ENCODE measurements around the gene CLRN1.
"Not testable (repeated sequence)": the region's sequence is repeated elsewhere in the genome, so short reads cannot be mapped to it uniquely, and the experiment has no call there.

The CLRN1 gene

GRCh38 chr3:150972366-150973071 is at the start of gene CLRN1:
Gene CLRN1 (minus strand): TSS chr3:150972727. CDS start chr3:150972708, 19 bp downstream.
- no peak for DNase-seq

GRCh38 chr3:151016478-151016795 is 43.9 kb upstream of the CLRN1 start:
- DNase-seq = no peak

GRCh38 chr3:151015767-151016477 is 43.4 kb upstream of the CLRN1 start:
- DNase-seq = no peak

- DNase-seq = no peak
Measured at GRCh38 chr3:151015181-151015580, 42.7 kb upstream of the CLRN1 start.

- no peak for DNase-seq
Measured at GRCh38 chr3:151014501-151015018, 42.0 kb upstream of the CLRN1 start.

GRCh38 chr3:151012753-151013152 is 40.2 kb upstream of the CLRN1 start:
- no peak for DNase-seq

- DNase-seq = no peak
Measured at GRCh38 chr3:151011427-151011826, 38.9 kb upstream of the CLRN1 start.

- DNase-seq = no peak
Measured at GRCh38 chr3:151009981-151010380, 37.5 kb upstream of the CLRN1 start.

GRCh38 chr3:151009430-151009829 is 36.9 kb upstream of the CLRN1 start:
- DNase-seq = no peak

- DNase-seq = no peak
Measured at GRCh38 chr3:151008699-151009098, 36.2 kb upstream of the CLRN1 start.

- no peak for DNase-seq
Measured at GRCh38 chr3:151003768-151004134, 31.2 kb upstream of the CLRN1 start.

- DNase-seq = no peak
Measured at GRCh38 chr3:151003029-151003767, 30.7 kb upstream of the CLRN1 start.

GRCh38 chr3:151002003-151002981 is 29.8 kb upstream of the CLRN1 start:
- no peak for DNase-seq

GRCh38 chr3:150998996-150999395 is 26.5 kb upstream of the CLRN1 start:
- DNase-seq = no peak

GRCh38 chr3:150996731-150997130 is 24.2 kb upstream of the CLRN1 start:
- no peak for DNase-seq

- DNase-seq = no peak
Measured at GRCh38 chr3:150995510-150995909, 23.0 kb upstream of the CLRN1 start.

- DNase-seq = no peak
Measured at GRCh38 chr3:150989208-150989607, 16.7 kb upstream of the CLRN1 start.

- not testable (repeated sequence) for DNase-seq
Measured at GRCh38 chr3:150988395-150988794, 15.9 kb upstream of the CLRN1 start.

GRCh38 chr3:150985711-150986110 is 13.2 kb upstream of the CLRN1 start:
- DNase-seq = no peak

- DNase-seq = no peak
Measured at GRCh38 chr3:150984066-150984465, 11.5 kb upstream of the CLRN1 start.

- no peak for DNase-seq
Measured at GRCh38 chr3:150978566-150979148, 6.1 kb upstream of the CLRN1 start.

GRCh38 chr3:150975992-150976368 is 3.5 kb upstream of the CLRN1 start:
- no peak for DNase-seq
